ENCODE measurements around the gene ATAD3A. TPM values are rescaled to one million over a fixed set of nuclear protein-coding genes. Genes with fewer than 3 reads are reported as not detected.
"Not testable (repeated sequence)": the region's sequence is repeated elsewhere in the genome, so short reads cannot be mapped to it uniquely, and the experiment has no call there.

ATAD3A gene
- total and polyA plus RNA-seq, 9 of the 15 experiments (the other 6 are each of a cell fraction or from before 2014, with no cell fraction given): 0.10 to 173 (median 36.7) TPM

DNA sequence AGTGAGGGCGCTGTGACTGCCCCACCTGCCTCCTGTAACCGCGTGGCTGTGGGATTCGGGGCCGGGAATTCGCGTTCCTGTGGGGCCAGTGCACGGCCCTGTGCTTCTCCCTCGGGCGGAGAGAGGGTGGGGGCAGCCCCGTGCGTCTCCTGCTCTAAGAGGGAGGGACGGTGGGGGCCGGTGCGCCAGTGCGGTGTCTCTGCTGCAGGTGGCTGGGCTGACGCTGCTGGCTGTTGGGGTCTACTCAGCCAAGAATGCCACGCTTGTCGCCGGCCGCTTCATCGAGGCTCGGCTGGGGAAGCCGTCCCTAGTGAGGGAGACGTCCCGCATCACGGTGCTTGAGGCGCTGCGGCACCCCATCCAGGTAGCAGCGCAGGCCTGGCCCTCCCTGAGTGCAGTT is 10.6 kb downstream of the ATAD3A start:
- POLR2A ChIA-PET; CTCF ChIA-PET (ENCODE audit: low intra/inter-chr PET ratio); FAIRE-seq: not testable (repeated sequence)

DNA sequence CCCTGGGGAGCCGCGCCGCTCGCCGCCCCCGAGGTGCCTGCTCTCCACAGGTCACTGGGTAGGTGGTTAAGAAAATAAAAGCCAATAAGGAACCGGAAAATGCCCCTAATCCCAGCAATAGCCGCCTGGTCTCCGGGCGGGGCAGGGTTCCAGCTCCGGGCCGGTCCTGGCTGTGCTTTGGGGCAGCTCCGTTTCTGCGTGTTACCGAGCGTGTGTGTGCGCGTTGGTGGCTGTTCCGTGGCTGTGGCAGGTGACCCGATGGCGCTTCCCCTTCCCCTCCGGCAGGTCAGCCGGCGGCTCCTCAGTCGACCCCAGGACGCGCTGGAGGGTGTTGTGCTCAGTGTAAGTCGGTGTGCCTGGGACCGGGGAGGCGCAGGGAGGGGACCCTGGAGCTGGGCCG is 11.3 kb downstream of the ATAD3A start:
- POLR2A ChIA-PET; FAIRE-seq; H3K9me1 ChIP-seq (ENCODE audit: control insufficient read depth, insufficient read depth, low read length); ATAC-seq; H3K9ac ChIP-seq (ENCODE audit: insufficient read depth in 1 of 2, low read depth in 2 of 2, low read length in 2 of 2); H3K4me2 ChIP-seq (ENCODE audit: insufficient read depth, low read length); DNase-seq (ENCODE audit: extremely low read depth in 1 of 4, low spot score in 3 of 4); H3K27me3 ChIP-seq (ENCODE audit: control insufficient read depth in 2 of 2, insufficient read depth in 2 of 2, low read length in 2 of 2); BruUV-seq (replicated peaks); CTCF ChIA-PET (ENCODE audit: low intra/inter-chr PET ratio); H3K79me2 ChIP-seq (ENCODE audit: control insufficient read depth, insufficient read depth, low read length); H4K20me1 ChIP-seq (replicated peaks; ENCODE audit: control insufficient read depth, insufficient read depth, low read length); H3K27ac ChIP-seq (ENCODE audit: extremely low read depth, low read depth, low read length); H3K4me3 ChIP-seq; H3K9me3 ChIP-seq (replicated peaks; ENCODE audit: control insufficient read depth, insufficient read depth, low read depth, low read length); intact Hi-C loops (cut with micrococcal nuclease); in situ Hi-C loops (cut with MboI); H2AFZ ChIP-seq (ENCODE audit: low read depth, low read length); H3K4me1 ChIP-seq (replicated peaks in 1 of 2; ENCODE audit: control insufficient read depth in 2 of 2, insufficient read depth in 2 of 2, low read length in 2 of 2): not testable (repeated sequence)
- WGBS (ENCODE audit: insufficient coverage, low coverage, missing lambda C conversion rate): 97% methylated on average over 18 of the region's 31 CpGs
- H3K36me3 ChIP-seq (ENCODE audit: control insufficient read depth, insufficient read depth, low read length): peaks cover 73% of the 10 kb centered on the region

More for the DNA sequence above, 10.6 kb downstream of the ATAD3A start:
- ATAC-seq; H3K9me1 ChIP-seq (ENCODE audit: control insufficient read depth, insufficient read depth, low read length); in situ Hi-C loops (cut with MboI); H3K27ac ChIP-seq (ENCODE audit: extremely low read depth, low read depth, low read length); H3K4me2 ChIP-seq (ENCODE audit: insufficient read depth, low read length); intact Hi-C loops (cut with micrococcal nuclease); DNase-seq (ENCODE audit: extremely low read depth in 1 of 4, low spot score in 3 of 4); H3K27me3 ChIP-seq (ENCODE audit: control insufficient read depth in 2 of 2, insufficient read depth in 2 of 2, low read length in 2 of 2); H2AFZ ChIP-seq (ENCODE audit: low read depth, low read length); H3K9ac ChIP-seq (ENCODE audit: insufficient read depth in 1 of 2, low read depth in 2 of 2, low read length in 2 of 2); H3K4me1 ChIP-seq (replicated peaks in 1 of 2; ENCODE audit: control insufficient read depth in 2 of 2, insufficient read depth in 2 of 2, low read length in 2 of 2); H3K9me3 ChIP-seq (replicated peaks; ENCODE audit: control insufficient read depth, insufficient read depth, low read depth, low read length); H3K4me3 ChIP-seq; H3K79me2 ChIP-seq (ENCODE audit: control insufficient read depth, insufficient read depth, low read length); BruUV-seq (replicated peaks); H4K20me1 ChIP-seq (replicated peaks; ENCODE audit: control insufficient read depth, insufficient read depth, low read length): not testable (repeated sequence)
- WGBS (ENCODE audit: insufficient coverage, low coverage, missing lambda C conversion rate): 96% methylated on average over 17 of the region's 30 CpGs
- H3K36me3 ChIP-seq (ENCODE audit: control insufficient read depth, insufficient read depth, low read length): peaks cover 73% of the 10 kb centered on the region
- TF ChIP-seq, protein P1, sequence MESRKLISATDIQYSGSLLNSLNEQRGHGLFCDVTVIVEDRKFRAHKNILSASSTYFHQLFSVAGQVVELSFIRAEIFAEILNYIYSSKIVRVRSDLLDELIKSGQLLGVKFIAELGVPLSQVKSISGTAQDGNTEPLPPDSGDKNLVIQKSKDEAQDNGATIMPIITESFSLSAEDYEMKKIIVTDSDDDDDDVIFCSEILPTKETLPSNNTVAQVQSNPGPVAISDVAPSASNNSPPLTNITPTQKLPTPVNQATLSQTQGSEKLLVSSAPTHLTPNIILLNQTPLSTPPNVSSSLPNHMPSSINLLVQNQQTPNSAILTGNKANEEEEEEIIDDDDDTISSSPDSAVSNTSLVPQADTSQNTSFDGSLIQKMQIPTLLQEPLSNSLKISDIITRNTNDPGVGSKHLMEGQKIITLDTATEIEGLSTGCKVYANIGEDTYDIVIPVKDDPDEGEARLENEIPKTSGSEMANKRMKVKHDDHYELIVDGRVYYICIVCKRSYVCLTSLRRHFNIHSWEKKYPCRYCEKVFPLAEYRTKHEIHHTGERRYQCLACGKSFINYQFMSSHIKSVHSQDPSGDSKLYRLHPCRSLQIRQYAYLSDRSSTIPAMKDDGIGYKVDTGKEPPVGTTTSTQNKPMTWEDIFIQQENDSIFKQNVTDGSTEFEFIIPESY (CRISPR knock-in tag; IDR thresholded peaks at IDR 0.05): 0 out of 2 replicates have a peak, but pooled peaks have one; percentile 31
- TF ChIP-seq POLR2G (IDR thresholded peaks at IDR 0.05; ENCODE audit: low read depth, low read length): peak; percentile 17

Measured in K562 (cell line).